Neural cell (in vitro differentiated cells): ENCODE results near the gene PRIM1.
"Not testable (repeated sequence)": the region's sequence is repeated elsewhere in the genome, so short reads cannot be mapped to it uniquely, and the experiment has no call there.

Source experiments
- EP300 ChIP-seq: fragments of 450-650 bp; conservative IDR thresholded peaks from 2 replicates; pipeline ENCODE4 v1.6.1; 2014; ENCODE audit warnings: antibody characterized with exemption, mild to moderate bottlenecking, moderate library complexity; ENCODE audit not compliant: poor library complexity, severe bottlenecking
- EZH2 ChIP-seq: fragments of 200-600, 300-800 bp; shearing (Covaris generic), sonication (generic); IDR thresholded peaks from 2 replicates; pipeline ENCODE4 v1.6.1; 2014; ENCODE audit warnings: antibody characterized with exemption, low read length, borderline replicate concordance, mild to moderate bottlenecking; ENCODE audit not compliant: insufficient read depth, poor library complexity, severe bottlenecking
- POLR2AphosphoS5 ChIP-seq: IDR thresholded peaks from 2 replicates; pipeline ENCODE4 v1.6.1; 2012
- TAF1 ChIP-seq: IDR thresholded peaks from 2 replicates; pipeline ENCODE4 v1.6.1; 2012; ENCODE audit warnings: low read depth
- TF ChIP-seq, protein P1 (sequence below): fragments of 450-650 bp; IDR thresholded peaks from 2 replicates; pipeline ENCODE4 v1.5.1; 2014; ENCODE audit warnings: antibody characterized with exemption, mild to moderate bottlenecking, moderate library complexity; ENCODE audit not compliant: poor library complexity, severe bottlenecking

DNA sequence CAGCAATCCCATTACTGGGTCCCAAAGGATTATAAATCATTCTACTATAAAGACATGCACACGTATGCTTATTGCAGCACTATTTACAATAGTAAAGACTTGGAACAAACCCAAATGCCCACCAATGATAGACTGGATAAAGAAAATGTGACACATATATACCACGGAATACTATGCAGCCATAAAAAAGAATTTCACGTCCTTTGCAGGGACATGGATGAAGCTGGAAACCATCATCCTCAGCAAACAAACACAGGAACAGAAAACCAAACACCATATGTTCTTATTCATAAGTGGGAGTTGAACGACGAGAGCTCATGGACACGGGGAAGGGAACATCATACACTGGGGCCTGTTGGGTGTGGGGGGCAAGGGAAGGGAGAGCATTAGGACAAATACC, 47.2 kb upstream of the PRIM1 start:
- not testable (repeated sequence) for TF ChIP-seq POLR2AphosphoS5, TAF1, EP300, EZH2
- TF ChIP-seq, protein P1, sequence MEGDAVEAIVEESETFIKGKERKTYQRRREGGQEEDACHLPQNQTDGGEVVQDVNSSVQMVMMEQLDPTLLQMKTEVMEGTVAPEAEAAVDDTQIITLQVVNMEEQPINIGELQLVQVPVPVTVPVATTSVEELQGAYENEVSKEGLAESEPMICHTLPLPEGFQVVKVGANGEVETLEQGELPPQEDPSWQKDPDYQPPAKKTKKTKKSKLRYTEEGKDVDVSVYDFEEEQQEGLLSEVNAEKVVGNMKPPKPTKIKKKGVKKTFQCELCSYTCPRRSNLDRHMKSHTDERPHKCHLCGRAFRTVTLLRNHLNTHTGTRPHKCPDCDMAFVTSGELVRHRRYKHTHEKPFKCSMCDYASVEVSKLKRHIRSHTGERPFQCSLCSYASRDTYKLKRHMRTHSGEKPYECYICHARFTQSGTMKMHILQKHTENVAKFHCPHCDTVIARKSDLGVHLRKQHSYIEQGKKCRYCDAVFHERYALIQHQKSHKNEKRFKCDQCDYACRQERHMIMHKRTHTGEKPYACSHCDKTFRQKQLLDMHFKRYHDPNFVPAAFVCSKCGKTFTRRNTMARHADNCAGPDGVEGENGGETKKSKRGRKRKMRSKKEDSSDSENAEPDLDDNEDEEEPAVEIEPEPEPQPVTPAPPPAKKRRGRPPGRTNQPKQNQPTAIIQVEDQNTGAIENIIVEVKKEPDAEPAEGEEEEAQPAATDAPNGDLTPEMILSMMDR, result not testable (repeated sequence)
